ENCODE results near the gene PAEP.
"Not testable (repeated sequence)": the region's sequence is repeated elsewhere in the genome, so short reads cannot be mapped to it uniquely, and the experiment has no call there.

Gene PAEP
- long read RNA-seq, donor 1: 0 reads
- long read RNA-seq, donor 2: 0 reads
- long read RNA-seq, donor 3: 0 reads
- long read RNA-seq, donor 4: 0 reads
- long read RNA-seq, donor 5: 0 reads
- long read RNA-seq, donor 6: 0 reads
- long read RNA-seq, donor 7: 0 reads
- long read RNA-seq, donor 8: 0 reads

DNA sequence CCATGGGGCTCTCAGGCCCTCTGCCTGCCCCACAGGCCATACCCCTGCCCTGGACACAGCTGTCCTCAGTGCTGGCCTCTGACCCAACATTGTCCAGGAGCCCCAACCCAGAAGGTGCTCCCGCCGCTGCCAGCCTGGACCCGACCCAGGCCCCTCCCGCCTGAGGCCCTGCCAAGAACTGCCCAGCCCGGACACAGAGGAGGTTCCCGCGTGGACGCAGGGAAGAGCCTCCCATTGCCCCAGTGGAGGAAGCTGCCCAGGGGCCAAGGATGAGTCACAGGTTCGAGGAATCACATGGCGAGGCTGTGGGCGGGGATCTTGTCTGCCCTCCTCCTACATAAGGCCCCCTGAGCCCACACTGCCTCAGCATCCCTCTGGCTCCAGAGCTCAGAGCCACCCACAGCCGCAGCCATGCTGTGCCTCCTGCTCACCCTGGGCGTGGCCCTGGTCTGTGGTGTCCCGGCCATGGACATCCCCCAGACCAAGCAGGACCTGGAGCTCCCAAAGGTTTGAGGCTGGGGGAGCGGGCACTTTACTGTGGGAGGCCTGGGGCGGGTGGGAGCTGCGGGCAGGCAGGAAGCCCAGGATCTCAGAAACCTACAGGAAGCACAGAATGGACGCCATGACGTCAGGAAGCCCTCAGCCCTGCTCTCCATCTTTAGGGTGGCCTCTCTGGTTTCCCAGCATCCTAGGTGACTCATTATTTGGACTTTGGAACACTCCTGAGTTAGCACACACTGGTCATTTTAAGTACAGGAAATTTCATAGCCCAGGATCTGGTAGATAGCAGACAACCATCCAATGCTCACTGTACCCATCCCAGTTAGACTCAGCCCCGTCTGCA lies at the start of gene PAEP:
TSS of gene PAEP (plus strand) at position 366 of the 844 bp plus-strand sequence.
- DNase-seq: no peak

DNA sequence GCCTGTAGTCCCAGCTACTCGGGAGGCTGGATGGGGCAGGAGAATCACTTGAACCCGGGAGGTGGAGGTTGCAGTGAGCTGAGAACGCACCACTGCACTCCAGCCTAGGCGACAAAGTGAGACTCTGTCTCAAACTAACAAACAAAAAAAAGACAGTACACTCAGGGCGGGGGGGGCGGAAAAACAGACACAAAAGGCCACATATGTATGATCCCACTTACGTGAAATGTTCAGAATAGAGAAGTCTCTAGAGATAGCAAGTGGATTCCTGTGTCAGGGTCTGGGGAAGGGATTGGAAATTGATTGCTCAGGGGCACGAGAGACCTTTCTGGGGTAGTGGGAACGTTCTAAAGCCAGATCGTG lies 49.3 kb upstream of the PAEP start:
- no peak for DNase-seq

- no peak for DNase-seq
Measured at GRCh38 chr9:135512904-135513303, 48.7 kb upstream of the PAEP start.

- no peak for DNase-seq
Measured at GRCh38 chr9:135513351-135513846, 48.2 kb upstream of the PAEP start.

DNA sequence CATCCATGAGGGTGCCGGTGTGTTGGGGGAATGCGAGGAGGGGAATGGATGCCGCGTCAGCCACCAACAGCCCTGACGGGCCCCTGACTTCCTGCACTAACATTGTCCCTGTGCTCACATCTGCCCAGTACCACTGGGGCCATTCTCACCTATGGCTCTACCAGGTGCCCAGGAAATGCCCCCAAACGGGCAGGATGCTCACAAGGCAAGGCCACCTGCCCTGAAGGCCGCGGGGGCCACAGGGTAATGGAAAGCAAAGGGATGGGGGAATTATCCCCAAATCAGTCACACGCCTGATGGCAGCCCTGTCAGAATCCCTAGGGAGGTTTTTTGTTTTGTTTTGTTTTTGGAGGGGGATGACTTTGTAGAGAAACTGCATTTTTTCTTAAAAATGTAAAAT lies 47.6 kb upstream of the PAEP start:
- DNase-seq: not testable (repeated sequence)

GRCh38 chr9:135514342-135515082 lies 47.0 kb upstream of the PAEP start:
- no peak for DNase-seq

GRCh38 chr9:135515083-135515951 lies 46.2 kb upstream of the PAEP start:
- DNase-seq: no peak

GRCh38 chr9:135516132-135516860 lies 45.3 kb upstream of the PAEP start:
- DNase-seq: no peak

- DNase-seq: no peak
Measured at GRCh38 chr9:135517407-135517822, 44.1 kb upstream of the PAEP start.

DNA sequence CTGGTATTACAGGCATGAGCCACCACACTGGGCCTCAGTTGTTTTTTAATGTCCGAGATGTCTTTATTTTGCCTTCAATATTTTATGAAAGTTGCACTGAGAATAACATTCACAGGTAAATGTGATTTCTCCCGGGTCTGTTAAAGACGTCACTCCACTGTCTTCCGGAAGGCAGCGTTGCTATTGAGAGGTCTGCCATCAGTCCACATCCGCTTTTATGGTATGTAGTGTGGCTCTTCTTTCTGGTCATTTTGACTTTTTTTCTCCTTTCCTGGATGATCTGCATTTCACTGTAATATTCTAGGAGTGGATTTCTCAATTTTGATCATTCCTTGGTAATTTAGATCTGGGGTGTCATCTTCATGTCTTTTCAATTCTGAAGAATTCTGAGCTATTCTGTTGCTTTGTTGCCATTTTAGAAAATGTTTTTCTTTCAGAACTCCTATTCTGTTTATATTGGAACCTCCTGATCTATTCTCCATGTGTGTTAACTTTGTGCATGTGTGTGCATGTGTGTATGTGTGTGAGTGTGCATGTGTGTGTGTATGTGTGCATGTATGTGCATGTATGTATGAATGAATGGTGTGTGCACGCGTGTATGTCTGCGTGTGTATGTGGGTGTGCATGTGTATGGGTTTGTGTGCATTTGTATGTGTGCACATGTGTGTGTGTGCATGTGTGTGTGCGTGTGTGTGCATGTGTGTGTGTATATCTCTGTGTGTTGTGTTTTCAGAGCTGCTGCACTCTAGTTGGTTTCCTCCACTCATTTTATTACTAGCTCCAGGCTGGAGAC lies 42.2 kb upstream of the PAEP start:
- no peak for DNase-seq

DNA sequence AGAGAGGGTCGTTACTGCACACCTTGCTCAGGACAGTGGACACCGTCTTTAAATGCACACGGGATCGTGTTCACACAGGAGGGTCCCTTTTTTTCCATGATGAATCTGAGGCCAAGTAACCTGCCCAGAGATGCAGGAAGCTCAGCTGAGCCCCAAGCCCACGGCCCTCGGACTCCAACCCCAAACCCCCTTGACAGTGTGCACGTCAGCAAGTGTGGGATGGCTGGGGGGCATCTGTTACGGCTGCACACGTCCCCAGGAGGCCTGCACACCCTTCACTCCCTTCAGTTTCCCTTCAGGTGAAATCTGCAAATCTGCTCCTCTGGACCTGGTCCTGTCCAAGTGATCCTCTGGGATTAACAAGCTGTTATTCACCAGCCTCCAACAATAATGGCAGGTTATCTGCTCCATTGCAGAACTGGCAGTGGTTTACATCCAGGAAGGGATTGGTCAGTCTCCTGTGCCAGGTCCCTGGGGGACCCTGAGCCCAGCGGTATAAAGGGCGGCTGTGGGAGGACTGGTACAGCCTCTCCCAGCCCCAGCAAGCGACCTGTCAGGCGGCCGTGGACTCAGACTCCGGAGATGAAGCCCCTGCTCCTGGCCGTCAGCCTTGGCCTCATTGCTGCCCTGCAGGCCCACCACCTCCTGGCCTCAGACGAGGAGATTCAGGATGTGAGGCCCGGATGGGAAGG lies 40.5 kb upstream of the PAEP start, which contains the start of gene LCN1:
TSS of gene LCN1 (plus strand) at position 525 of the 692 bp plus-strand sequence. CDS start at position 583, 58 bp downstream.
- DNase-seq: no peak

GRCh38 chr9:135521608-135522095 lies 39.9 kb upstream of the PAEP start:
- no peak for DNase-seq

DNA sequence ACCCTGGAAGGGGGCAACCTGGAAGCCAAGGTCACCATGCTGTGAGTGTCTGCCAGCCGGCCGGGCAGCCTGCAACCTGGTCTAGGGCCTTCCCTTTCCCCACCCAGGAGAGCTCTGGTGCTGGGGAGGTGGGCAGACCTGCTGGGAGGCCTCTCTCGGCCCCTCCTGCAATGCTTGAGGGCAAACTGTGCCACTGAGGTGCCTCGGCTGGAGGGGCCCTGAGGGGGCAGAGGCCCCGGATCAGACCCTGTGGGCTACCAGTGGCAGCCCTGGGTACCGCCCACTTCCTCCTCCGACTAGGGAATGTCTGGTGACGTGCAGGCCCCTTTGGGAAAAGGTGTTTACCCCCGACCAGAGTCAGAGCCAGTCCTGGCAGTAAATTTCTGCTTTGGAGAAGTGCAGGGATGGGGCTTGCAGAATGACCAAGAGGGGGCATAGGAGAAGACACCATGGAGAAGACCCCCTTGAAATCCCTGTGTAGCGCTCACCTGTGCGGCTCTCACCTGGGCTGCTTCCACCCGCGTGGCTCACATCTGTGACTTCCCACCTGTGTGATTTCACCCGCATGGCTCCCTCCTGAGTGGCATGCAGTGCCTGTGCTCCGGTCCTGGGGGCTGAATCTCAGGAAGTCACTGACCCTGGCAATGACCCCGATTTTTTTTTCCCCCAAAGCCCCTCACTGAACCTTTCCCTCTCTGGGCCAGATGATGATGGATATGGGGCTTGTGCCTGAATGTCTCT lies 39.2 kb upstream of the PAEP start:
- DNase-seq: no peak

DNA sequence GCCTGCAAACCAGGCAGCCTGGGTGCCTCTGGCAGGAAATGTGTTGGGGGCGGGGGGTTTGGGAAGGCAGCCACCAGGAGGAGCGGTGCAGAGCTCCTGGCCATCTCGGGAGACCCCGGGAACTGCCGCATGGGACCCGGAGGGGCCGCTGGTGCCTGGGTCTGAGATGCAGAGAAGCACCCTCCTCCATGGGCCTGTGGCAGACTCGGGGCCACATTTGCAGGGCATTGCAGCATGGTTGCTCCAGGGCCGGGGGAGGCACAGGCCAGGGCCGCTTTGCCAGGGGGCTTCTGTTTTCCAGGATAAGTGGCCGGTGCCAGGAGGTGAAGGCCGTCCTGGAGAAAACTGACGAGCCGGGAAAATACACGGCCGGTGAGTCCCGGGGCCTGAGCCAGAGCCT lies 38.6 kb upstream of the PAEP start:
- DNase-seq: no peak

GRCh38 chr9:135523521-135524129 lies 37.9 kb upstream of the PAEP start:
- DNase-seq: no peak

GRCh38 chr9:135524130-135524861 lies 37.3 kb upstream of the PAEP start:
- no peak for DNase-seq

DNA sequence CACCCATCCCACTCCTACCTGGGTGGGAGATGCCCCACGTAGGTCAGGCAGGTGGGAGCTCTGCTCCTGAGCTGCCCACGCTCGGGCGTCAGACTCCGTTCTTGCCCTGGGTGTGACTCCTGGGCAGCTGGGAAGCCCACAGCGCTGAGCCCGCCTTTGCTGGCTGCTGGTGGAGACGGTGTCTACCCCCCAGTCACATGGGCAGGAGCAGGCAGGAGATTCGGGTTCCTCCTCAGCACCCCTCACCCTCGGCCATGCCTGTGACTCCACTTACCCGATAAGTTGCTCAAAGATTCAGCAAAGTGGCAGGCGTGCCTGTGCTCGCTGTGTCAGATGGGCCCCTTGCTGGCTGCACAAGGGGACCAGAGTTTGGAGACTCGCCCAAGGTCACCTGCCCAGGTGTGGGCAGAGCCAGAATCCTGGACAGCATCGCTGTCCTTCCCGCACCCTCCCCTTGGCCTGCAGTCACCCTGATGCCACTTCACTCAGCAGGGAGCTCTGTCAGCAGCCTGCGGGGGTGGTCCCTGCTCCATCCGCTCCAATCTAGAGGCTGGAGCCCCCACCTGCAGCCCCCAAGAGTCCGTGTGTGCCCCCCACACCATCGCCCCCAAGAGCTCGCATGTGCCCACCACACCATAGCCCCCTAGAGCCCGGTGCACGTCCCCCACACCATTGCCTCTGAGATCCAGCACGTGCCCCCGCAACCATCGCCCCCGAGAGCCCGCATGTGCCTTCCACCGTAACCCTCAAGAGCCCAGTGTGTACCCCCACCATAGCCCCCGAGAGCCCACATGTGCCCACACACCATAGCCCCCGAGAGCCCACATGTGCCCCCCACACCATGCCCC lies 36.1 kb upstream of the PAEP start:
- no peak for DNase-seq
